GM12878 (cell line): ENCODE data around the gene PAPLN. TPM values are rescaled to one million over a fixed set of nuclear protein-coding genes. Genes with fewer than 3 reads are reported as not detected.

ENCODE experiments used
- ATAC-seq: fragments of 200-7000 bp; cut with Tn5 transposase; 3 replicates; pipeline ENCODE4 v1.9.1; 2020; ENCODE audit warnings: mild to moderate bottlenecking, moderate library complexity
- BruUV-seq: library from RNA; stranded (reverse); fragments of 400-500 nt; replicated peaks from 2 replicates; lab custom pipeline; 2021; lab: Mats Ljungman, UMichigan
- CTCF ChIA-PET: fragments of 300-600 bp; sonication (Branson Sonifier 250); formaldehyde crosslinking; extraction: SDS; loops from one replicate; lab custom pipeline; 2021; ENCODE audit warnings: inconsistent platforms; lab: Yijun Ruan, JAX
- POLR2A ChIA-PET: fragments of 350-600 bp; formaldehyde crosslinking; extraction: SDS; loops from one replicate; lab custom pipeline; 2021; ENCODE audit warnings: inconsistent platforms; lab: Charles Lee
- RAD21 ChIA-PET: fragments of 300-600 bp; sonication (Branson Sonifier 250); formaldehyde crosslinking; loops from one replicate; lab custom pipeline; 2023; ENCODE audit warnings: antibody characterized with exemption; ENCODE audit not compliant: unreplicated experiment; lab: Charles Lee
- SMC1A ChIA-PET: fragments of 300-600 bp; sonication (Branson Sonifier 250); formaldehyde crosslinking; loops from one replicate; lab custom pipeline; 2023; ENCODE audit not compliant: unreplicated experiment, uncharacterized antibody; lab: Charles Lee
- DNase-seq: peaks from one replicate; pipeline ENCODE4 v3.0.0-alpha.2; 2011; ENCODE audit warnings: low read depth, low spot score
- FAIRE-seq: peaks from 3 replicates; lab custom pipeline; 2011; peaks lifted over from hg19 to GRCh38; lab: Jason Lieb, UNC
- H2AFZ ChIP-seq: 2 replicates; pipeline ENCODE4 v1.6.0; 2011; ENCODE audit warnings: low read depth, low read length, control low read depth; ENCODE audit not compliant: control insufficient read depth
- H3K27ac ChIP-seq: 2 replicates; pipeline ENCODE4 v1.5.1; 2011; ENCODE audit warnings: control low read depth; ENCODE audit not compliant: control insufficient read depth, insufficient read depth
- H3K27me3 ChIP-seq, 2 experiments: replicated peaks in 1 of 2; 2 replicates each; pipeline versions ENCODE4 v1.6.0 to v1.6.1; 2011; ENCODE audit warnings: low read length in 1 of 2; ENCODE audit not compliant: control insufficient read depth in 2 of 2, insufficient read depth in 2 of 2
- H3K36me3 ChIP-seq, 2 experiments: 2 replicates each; pipeline ENCODE4 v1.5.1; 2011; ENCODE audit warnings: low read length in 1 of 2; ENCODE audit not compliant: control insufficient read depth in 2 of 2, insufficient read depth in 2 of 2
- H3K4me1 ChIP-seq: 2 replicates; pipeline ENCODE4 v1.6.1; 2011; ENCODE audit warnings: mild to moderate bottlenecking, low read length, moderate library complexity, mixed read lengths; ENCODE audit not compliant: control insufficient read depth, insufficient read depth
- H3K4me2 ChIP-seq: 2 replicates; pipeline ENCODE4 v1.6.0; 2011; ENCODE audit warnings: control low read depth; ENCODE audit not compliant: control insufficient read depth, insufficient read depth
- H3K4me3 ChIP-seq: fragments of 200-600 bp; sonication (generic); 2 replicates; pipeline ENCODE4 v1.5.1; 2016
- H3K79me2 ChIP-seq: 2 replicates; pipeline ENCODE4 v1.6.0; 2011; ENCODE audit warnings: low read length; ENCODE audit not compliant: control insufficient read depth, insufficient read depth
- H3K9ac ChIP-seq: 2 replicates; pipeline ENCODE4 v1.8.0; 2011; ENCODE audit warnings: low read length, control low read depth, mixed read lengths; ENCODE audit not compliant: control insufficient read depth, insufficient read depth
- H3K9me3 ChIP-seq: replicated peaks from 3 replicates; pipeline ENCODE4 v1.5.1; 2011; ENCODE audit warnings: mild to moderate bottlenecking, low read length; ENCODE audit not compliant: control insufficient read depth, insufficient read depth
- H4K20me1 ChIP-seq: 2 replicates; pipeline ENCODE4 v1.6.0; 2011; ENCODE audit not compliant: control insufficient read depth, insufficient read depth
- BCL11A ChIP-seq: IDR thresholded peaks from 2 replicates; pipeline ENCODE4 v1.6.1; 2011; ENCODE audit warnings: low read depth, low read length
- BMI1 ChIP-seq: fragments of 450-650 bp; IDR thresholded peaks from 2 replicates; pipeline ENCODE4 v1.6.1; 2016; ENCODE audit warnings: mild to moderate bottlenecking, moderate library complexity, borderline replicate concordance
- CBFB ChIP-seq: IDR thresholded peaks from 2 replicates; pipeline ENCODE4 v1.6.1; 2016; ENCODE audit warnings: antibody characterized with exemption, low read depth
- FOS ChIP-seq: IDR thresholded peaks from 3 replicates; pipeline ENCODE4 v1.6.1; 2011; ENCODE audit warnings: borderline replicate concordance; ENCODE audit not compliant: insufficient read length; ENCODE audit errors: extremely low read depth
- MTA3 ChIP-seq: IDR thresholded peaks from 2 replicates; pipeline ENCODE4 v1.6.1; 2012; ENCODE audit warnings: low read length, inconsistent platforms, borderline replicate concordance
- MXI1 ChIP-seq: fragments of 150-350 bp; IDR thresholded peaks from 2 replicates; pipeline ENCODE4 v1.6.1; 2011; ENCODE audit warnings: low read depth, mild to moderate bottlenecking, inconsistent platforms, low read length, improper control_type of control experiment
- NRF1 ChIP-seq: conservative IDR thresholded peaks from 2 replicates; pipeline ENCODE4 v1.6.1; 2011; ENCODE audit warnings: mild to moderate bottlenecking, low read depth, low read length, improper control_type of control experiment
- SREBF1 ChIP-seq: IDR thresholded peaks from 2 replicates; pipeline ENCODE4 v1.6.1; 2012; ENCODE audit warnings: mild to moderate bottlenecking, low read length
- WGBS: methylation state at CpG from one replicate; pipeline ENCODE4 v1.1.6; 2016; ENCODE audit warnings: low lambda C conversion rate; ENCODE audit not compliant: insufficient replicate concordance, insufficient coverage; ENCODE audit errors: missing lambda C conversion rate; 5-methylcytosine and 5-hydroxymethylcytosine counted together
- in situ Hi-C: fragments of 300-500 bp; cut with MboI; formaldehyde crosslinking; loops from 9 replicates; pipeline ENCODE4 v1.14.3; 2018; ENCODE audit warnings: mixed read lengths
- intact Hi-C: fragments of 100-400 bp; cut with micrococcal nuclease; formaldehyde crosslinking; loops from one replicate; pipeline ENCODE4 v1.14.2; 2022; ENCODE audit not compliant: unreplicated experiment
- polyA plus RNA-seq, 11 experiments: library from polyadenylated mRNA; depleted of rRNA in 4 of 11; unstranded in 6 of 11; stranded (reverse) in 5 of 11; fragments of >200 nt; fragmentation: Nextera tagmentation in 4 of 11; fragmentation: Illumina TruSeq in 1 of 11; extraction: Ambion mirVana in 4 of 11; extraction: Trizol in 1 of 11; gene quantifications; 1 replicate in 1 of 11; 2 replicates in 10 of 11; pipeline versions ENCODE4 v1.2.1 to v1.2.3, GENCODE V29; 2011 to 2016; ENCODE audit warnings: inconsistent platforms in 2 of 11, missing spikeins in 2 of 11, low read depth in 1 of 11
- total RNA-seq, 4 experiments: library from RNA; depleted of rRNA in 3 of 4; stranded (reverse); fragments of >200 nt in 3 of 4; fragmentation: Illumina TruSeq in 1 of 4; extraction: Trizol in 1 of 4; gene quantifications; 2 replicates each; pipeline versions ENCODE4 v1.2.1 to v1.2.3, GENCODE V29; 2013 to 2021
- TF ChIP-seq, protein P1 (sequence below): fragments of 150-350 bp; IDR thresholded peaks from 2 replicates; pipeline ENCODE4 v1.6.1; 2014; ENCODE audit warnings: mild to moderate bottlenecking, low read depth, low read length
- TF ChIP-seq, protein P2 (sequence below): fragments of 450-650 bp; IDR thresholded peaks from 2 replicates; pipeline ENCODE4 v1.6.1; 2017; ENCODE audit warnings: borderline replicate concordance

Gene PAPLN
- total and polyA plus RNA-seq, 10 of the 15 experiments (the other 5 are each of a cell fraction or from before 2014, with no cell fraction given) = 1.8 to 19.8 (median 7.4) TPM

GRCh38 chr14:73225496-73225895 lies 11.8 kb upstream of the PAPLN start:
- DNase-seq = no peak
- CTCF ChIA-PET = interaction anchor here (1.1 to 1.4 kb wide), 2 partner anchors 14 to 48 kb away, joined by 3 read pairs; no protein-coding TSS in a partner anchor
- H3K79me2 ChIP-seq = no peaks in the 10 kb centered on the region
- SMC1A ChIA-PET = interaction anchor here (1.0 kb wide), 1 partner anchor 17 kb away, joined by 3 read pairs; no protein-coding TSS in a partner anchor
- H3K27me3 ChIP-seq = no peaks in the 10 kb centered on the region
- POLR2A ChIA-PET = interaction anchor here (0.6 to 1.3 kb wide), 2 partner anchors 10 to 158 kb away, joined by 4 to 5 read pairs; no protein-coding TSS in a partner anchor
- RAD21 ChIA-PET = no interaction called here
- peaks cover 9% of the 10 kb centered on the region; the same call in 1 of the 2 replicates for H3K4me1 ChIP-seq
- H3K36me3 ChIP-seq = no peaks in the 10 kb centered on the region; a peak in 2 of 4 replicates
- intact Hi-C loops (no loop called here), in situ Hi-C loops (no loop called here)
- no peak overlapping the region for H3K4me3 ChIP-seq
- TF ChIP-seq SREBF1 (no peak), BMI1 (no peak), CBFB (no peak), BCL11A (no peak), NRF1 (no peak), MTA3 (no peak), FOS (no peak), MXI1 (no peak)
- TF ChIP-seq, protein P1, sequence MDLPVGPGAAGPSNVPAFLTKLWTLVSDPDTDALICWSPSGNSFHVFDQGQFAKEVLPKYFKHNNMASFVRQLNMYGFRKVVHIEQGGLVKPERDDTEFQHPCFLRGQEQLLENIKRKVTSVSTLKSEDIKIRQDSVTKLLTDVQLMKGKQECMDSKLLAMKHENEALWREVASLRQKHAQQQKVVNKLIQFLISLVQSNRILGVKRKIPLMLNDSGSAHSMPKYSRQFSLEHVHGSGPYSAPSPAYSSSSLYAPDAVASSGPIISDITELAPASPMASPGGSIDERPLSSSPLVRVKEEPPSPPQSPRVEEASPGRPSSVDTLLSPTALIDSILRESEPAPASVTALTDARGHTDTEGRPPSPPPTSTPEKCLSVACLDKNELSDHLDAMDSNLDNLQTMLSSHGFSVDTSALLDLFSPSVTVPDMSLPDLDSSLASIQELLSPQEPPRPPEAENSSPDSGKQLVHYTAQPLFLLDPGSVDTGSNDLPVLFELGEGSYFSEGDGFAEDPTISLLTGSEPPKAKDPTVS = no peak
- TF ChIP-seq, protein P2, sequence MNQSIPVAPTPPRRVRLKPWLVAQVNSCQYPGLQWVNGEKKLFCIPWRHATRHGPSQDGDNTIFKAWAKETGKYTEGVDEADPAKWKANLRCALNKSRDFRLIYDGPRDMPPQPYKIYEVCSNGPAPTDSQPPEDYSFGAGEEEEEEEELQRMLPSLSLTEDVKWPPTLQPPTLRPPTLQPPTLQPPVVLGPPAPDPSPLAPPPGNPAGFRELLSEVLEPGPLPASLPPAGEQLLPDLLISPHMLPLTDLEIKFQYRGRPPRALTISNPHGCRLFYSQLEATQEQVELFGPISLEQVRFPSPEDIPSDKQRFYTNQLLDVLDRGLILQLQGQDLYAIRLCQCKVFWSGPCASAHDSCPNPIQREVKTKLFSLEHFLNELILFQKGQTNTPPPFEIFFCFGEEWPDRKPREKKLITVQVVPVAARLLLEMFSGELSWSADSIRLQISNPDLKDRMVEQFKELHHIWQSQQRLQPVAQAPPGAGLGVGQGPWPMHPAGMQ = no peak
- ATAC-seq = no peak
- no TSS peak for BruUV-seq
- no peak overlapping the region for H3K27ac ChIP-seq
- H4K20me1 ChIP-seq = no peaks in the 10 kb centered on the region
- FAIRE-seq = no peak
- H2AFZ ChIP-seq = no peak overlapping the region
- H3K9ac ChIP-seq = no peak overlapping the region
- H3K9me3 ChIP-seq = no peaks in the 10 kb centered on the region
- H3K4me2 ChIP-seq = no peak overlapping the region
- 100% methylated on average over 4 of the region's 4 CpGs for WGBS
